NAMALWA (cell line): ENCODE measurements around the gene SEC11A.
"Not testable (repeated sequence)": the region's sequence is repeated elsewhere in the genome, so short reads cannot be mapped to it uniquely, and the experiment has no call there.

Experiments used
- DNase-seq: peaks from one replicate; pipeline ENCODE4 v3.0.0-alpha.2; 2015; ENCODE audit warnings: low spot score

Gene SEC11A

DNA sequence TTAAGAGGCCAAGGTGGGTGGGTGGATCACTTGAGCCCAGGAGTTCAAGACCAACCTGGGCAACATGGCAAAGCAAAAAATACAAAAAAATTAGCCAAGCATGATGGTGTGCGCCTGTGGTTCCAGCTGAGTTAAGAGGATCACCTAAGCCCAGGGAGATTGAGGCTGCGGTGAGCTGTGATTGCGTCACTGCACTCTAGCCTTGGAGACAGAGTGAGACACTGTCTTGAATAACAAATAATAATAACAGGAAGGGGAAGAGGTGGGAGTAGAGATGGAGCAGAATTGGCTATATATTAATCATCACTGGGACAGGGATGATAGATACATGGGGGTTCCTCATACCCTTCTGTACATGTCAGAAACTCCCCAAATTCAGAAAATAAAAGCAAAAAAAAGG, 34.1 kb downstream of the SEC11A start:
- no peak for DNase-seq

DNA sequence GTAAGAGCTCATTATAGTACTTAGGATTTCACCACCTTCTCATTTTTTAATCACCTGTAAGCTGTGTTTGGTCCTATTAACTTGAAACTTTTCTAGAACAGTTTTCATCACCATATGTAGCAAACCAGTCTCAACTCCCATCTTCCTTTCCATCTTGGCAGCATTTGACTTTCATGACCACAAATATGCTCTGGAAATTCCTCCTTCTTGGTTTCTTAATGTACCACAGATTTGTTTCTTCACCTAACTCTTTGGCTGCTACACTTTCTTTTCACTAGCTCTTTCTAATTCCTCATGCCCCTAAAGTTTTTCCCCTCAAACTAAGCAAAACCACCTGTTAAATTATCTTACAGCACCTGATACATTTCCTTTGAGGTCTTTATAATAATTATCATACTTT, 44.7 kb downstream of the SEC11A start:
- DNase-seq: no peak

DNA sequence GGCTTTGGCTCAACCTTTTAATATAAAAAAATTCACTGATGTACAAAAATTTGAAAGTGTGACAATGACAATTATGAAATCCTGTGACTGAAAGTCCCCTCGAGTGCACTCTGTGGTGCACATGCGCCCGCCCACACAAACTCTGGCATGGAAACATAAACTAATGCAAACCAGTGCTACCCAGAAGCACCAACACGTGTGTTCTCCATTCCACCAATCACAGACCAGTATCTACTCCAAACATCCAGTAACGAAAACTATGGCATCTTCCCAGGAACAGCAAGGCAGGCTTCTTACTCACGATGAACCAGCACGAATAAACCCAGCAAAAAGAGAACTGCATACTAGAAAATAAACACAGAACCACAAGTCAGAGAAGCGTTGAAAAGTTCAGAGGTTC, 46.2 kb downstream of the SEC11A start:
- no peak for DNase-seq

DNA sequence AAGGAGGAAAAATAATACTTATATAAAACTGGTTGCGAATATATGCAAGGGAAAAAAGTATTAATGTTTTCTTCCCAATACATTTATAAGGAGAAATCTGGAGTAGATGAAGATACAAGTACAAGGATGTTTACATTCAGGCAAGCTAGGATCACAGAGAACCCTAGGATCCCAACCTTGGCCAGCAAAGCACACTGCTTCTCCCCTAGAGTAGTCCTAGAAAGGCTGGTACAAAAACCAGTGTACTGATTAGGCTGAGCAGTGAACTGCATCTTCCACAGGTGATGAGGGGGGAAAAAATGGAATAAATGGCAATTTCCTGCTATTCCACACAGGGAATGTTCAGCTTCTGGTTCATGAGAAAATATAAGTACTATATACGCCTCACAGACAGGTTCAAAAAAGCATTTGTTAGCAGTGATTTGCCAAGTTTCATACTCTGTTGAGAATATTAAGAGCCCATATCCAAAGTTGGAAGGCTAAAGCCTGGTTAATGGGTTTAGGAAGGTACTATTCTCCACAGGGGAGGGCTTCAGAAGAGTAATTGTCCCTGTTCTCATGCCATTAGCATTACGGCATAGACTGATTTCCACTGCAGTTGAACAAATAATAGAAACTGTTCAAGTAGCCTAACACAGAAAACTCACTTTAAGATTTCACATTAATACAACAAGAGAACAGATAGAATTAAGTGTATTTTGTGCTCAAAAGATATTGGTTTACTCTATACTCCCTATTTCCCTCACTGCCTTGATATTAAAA, 47.5 kb downstream of the SEC11A start:
- no peak for DNase-seq

DNA sequence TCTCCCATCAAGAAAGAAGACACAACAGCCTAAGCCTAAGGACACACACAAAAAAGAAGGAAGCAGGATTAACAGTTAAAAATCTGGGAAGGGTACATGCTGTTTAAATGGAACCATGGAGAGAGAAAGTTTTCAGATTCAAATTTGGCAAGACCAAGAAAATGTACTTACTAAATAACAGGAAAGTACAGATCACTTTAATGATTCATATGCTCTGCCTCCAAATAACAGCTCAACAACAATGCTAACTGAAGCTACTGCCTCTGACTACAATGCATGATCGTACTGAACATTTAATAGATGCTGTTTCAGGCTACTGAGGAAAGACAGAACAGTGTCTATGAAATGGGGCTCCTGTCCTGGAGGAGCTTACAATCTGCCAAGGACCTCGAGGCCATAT, 49.6 kb downstream of the SEC11A start:
- no peak for DNase-seq

DNA sequence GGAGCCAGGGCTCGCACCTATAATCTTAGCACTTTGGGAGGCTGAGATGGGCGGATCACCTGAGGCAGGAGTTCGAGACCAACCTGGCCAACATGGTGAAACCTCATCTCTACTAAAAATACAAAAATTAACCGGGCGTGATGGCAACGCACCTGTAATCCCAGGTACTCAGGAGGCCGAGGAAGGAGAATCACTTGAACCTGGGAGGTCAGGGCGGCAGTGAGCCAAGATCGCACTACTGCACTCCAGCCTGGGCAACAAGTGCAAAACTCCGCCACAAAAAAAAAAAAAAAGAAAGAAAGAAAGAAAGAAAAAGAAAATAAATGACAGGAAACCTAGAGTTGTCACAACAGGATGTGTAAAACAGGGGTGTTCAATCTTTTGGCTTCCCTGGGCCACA, 54.9 kb downstream of the SEC11A start:
- DNase-seq: no peak

DNA sequence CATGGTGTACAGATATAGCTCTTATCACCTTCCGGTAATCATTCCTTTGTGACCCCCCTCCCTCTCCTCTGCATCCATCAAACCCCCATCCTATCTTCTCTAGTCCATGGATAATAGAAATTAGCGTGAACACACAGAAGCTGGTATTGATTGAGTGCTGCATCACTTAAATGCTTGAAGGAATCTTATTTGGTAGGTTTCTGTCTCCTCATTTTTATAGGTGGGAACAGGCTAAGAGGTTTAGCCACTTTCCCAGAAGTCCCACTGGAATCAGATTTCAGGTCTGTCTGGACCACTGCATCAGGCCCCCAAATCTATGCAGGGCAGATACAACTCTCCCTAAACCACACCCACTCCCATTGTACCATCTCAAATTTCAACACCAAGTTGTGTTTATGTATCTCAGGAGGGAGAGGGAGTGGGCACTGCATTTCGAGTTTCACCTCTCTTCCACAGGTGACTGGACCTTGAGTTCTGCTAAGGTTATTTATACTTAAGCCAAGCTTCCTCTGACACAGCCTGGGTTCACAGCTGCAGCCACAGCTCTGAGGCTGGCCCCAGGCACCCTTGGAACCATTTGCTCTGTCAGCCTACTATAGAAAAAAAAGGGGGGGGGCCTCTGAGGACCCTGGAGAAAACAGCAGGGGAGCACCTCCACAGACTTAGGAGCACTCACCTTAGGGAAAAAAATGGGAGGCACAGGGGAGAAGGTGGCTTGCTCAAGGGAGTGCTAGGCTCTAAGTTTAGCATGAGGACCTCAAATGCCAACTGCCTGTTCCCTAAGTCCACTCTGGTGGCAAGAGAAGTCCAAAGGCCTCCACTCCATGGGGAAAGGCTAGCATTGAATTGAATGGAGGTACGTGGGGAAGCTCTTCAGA, 55.8 kb downstream of the SEC11A start:
- DNase-seq: no peak

DNA sequence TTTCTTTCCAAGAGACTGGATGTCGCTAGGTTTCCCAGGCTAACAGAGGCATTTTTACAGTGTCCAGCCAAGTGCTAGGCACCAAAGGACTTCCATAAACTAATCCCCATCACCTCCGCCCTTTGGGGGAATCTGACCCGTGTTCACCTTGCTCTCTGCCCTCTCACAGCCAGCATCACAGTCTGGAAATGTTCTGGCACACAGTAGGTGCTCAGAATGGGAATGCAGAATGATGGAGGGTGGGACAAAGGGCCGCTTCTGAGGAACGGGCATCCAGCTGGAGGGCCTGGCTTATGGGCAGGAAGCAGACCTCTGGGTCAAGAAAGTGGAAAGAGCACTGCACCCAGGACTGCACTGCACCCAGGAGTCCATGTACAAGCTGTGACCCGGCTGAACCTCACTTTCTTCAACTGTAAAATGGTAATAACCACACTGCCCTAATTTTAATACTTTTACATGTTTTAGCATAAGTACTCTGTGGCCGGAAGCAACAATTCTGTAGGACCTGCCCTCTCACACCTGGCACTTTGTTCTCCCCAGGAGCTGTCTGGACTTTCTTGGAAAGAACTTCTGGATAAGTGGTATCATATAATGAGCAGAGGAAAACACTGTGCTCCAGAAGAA, 57.0 kb downstream of the SEC11A start:
- peak; percentile 51 for DNase-seq

DNA sequence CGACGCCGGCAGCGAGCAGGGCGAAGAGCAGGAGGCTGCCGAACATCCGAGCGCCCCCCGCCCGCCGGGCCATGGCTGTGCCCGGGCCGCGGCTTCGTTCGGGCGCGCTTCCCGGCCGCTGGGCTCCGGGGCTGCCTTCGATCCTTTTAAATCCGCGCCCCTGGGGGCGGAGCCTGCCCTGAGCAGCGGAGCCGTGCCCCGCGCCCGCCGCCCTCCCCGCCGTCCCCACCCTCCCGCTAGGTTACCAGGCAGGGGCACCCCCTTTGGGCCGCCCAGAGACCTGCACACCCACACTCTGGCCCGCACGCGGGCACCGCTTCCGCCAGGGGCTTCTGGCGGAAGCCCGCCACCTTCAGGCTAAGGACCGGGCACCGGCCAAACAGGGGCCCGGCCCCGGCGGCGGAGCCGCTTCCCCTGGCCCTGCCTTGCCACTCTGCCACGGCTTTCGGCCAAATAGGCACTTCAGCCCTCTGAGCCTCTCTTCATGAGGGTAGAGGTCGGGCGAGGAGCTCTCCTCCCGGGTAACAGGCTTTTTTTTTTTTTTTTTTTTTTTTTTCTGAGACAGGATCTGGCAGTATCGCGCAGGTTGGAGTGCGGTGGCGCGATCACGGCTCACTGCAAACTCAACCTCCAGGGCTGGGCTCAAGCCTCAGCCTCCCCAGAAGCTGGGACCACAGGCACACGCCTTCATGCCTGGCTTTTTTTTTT, 57.7 kb downstream of the SEC11A start, which contains the start of gene NMB:
NMB (minus strand) TSS at position 120 of the 708 bp plus-strand sequence; CDS start at position 73, 47 bp downstream.
- DNase-seq: peak; percentile 95

DNA sequence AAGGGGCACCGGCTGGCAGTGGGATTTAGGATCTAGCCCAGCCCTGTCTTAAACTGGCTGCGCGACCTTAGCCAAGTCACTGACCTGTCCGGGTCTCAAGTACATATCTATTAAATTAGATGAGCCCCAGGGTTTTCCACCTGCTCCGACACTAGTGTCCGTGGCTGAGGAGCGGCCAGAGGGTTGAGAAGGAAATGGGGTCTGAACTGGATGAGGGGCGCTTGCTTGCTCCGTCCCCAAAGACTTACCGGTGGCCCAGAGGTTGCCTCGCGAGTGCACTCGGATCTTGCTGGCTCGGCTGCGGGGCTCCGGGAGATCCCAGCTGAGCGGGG, 58.2 kb downstream of the SEC11A start:
- no peak for DNase-seq

DNA sequence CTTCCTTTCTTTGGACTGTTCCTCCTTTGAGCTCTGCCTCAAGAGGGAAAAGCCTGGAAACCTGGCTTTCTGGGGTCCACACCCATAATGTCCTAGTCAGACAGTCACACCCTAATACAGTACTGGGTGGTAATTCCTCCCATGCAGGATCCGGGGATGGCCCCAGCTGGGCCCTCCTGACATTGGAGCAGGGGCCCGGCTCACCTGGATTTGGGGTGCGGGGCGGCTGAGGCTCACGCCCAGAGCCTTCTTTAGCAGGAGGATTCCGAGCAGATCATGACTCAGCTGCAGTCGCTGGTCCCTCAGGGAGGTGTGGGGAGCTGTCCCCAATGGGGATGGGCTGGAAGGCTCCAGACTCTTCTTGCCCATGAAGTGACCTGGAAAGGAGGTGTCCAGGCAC, 59.0 kb downstream of the SEC11A start:
- no peak for DNase-seq

DNA sequence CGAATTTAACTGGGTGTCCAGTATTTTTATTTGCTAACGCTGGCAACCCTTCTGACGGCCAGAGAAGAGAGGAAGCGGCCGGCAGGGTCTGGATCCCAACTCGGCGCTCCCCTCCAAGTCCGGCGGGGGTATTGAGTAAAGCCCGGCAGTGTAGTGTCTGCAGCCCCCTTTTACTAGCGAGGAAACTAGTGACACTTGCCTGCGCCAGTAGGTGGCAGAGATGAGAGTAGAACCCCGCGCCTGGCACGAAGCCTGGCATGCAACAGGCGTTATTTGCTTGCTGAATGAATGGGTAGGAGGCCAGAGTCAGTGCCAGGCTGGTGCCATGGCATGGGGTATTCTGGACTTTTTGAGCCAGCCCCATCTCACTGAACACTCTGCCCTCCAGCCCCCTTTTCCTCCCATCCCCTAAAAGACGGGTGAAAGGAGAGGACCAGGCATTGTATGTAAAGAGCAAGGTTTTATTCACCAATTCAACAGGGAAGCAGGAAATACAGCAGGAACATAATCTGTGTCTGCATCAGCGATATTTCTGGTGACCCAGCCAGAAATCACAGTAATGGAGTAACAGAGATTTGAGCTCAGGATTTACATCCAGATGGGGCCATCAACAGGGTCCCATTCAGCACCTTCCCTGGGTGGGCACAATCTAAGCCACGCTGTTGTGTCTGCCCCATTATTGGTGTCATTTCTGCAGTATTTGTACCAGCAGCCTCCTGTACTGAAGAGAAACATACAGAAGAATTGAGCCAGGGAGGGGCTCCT, 61.1 kb downstream of the SEC11A start:
- DNase-seq: peak; percentile 93

DNA sequence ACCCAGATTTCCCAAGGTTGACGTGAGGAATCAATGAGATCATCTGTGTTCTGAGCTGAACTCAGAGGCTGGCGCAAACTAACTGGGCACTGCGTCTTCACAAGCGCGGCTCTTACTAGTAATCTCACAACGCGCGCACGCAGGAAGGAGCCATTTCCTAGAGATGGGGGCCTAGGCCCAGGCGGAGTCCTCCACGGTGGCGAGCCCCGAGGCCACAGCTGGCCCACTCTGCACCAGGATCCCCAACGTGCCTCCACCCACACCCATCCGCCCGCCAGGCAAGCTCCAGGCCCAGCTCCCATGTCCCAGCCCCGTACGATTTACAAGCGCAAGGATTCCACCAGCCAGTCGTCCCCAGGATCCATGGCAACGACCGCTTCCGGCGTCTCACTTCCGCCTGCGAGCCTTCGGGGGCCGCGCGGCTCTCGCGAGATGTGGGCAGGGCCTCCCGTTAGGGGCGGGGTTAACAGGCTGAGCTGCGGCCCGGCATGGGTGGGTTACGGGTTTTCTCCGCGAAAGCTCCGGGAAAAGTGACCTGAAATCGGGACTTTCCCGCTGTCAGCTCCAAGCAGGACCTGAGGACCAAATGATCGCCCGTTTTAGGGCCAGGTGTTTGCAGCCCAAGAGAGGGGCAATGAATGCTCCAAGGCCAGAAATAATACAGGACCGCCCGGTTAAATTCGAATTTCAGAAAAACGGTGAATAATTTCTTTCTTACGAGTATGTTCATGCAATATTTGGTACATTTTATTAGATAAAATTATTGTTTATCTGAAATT, 61.8 kb downstream of the SEC11A start, which contains the start of gene WDR73:
WDR73 (minus strand) TSS at position 374 of the 779 bp plus-strand sequence; CDS start at position 365, 9 bp downstream.
- DNase-seq: peak; percentile 97

DNA sequence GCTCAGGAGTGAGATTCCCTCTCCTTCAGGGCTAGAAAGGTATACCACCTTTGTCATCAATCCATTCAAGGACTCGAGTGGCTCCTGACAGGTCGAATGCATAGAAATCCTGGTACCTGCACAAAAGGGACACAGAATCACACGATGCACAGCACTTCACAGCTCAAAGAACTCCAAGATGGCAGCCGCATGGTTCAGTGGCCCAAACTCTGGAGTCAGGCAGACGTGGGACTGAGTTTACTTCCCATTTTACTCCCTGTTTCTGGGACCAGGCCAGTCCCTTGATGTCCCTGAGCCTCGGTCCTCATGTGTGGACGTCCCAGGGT, 62.4 kb downstream of the SEC11A start:
- DNase-seq: no peak

DNA sequence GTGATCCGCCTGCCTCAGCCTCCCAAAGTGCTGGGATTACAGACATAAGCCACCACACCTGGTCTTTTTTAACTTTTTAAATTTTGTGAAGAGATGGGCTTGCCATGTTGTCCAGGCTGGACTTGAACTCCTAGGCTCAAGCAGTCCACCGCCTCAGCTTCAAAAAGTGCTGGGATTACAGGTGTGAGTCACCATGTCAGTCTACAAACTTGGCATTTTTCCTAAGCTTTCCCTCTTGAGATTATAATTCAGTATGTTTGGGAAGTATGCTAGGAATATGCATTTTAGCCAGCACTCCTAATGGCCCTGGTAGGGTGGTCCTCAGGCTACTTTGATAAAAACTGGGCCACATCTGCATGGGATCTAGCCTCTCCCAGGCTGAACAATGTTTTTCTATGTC, 66.2 kb downstream of the SEC11A start:
- no peak for DNase-seq

DNA sequence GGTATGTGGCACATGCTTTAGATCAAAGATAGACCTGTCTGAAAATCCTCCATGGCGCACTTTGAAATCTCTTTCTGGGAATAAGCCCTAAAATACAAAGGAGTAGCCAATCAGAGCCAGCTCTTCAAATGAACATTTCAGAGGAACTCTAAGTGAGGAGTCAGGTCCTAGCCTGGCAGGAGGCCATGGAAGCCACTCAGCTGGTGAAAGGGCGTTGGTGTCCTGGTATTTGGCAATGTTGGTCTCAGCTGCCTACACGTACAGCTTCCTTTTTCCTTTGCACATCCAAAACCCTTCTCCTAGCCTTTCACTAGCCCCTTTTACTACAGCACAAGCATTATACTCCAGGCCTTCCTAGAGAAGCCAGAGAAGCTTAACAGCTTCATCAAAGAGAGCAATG, 67.4 kb downstream of the SEC11A start:
- no peak for DNase-seq

DNA sequence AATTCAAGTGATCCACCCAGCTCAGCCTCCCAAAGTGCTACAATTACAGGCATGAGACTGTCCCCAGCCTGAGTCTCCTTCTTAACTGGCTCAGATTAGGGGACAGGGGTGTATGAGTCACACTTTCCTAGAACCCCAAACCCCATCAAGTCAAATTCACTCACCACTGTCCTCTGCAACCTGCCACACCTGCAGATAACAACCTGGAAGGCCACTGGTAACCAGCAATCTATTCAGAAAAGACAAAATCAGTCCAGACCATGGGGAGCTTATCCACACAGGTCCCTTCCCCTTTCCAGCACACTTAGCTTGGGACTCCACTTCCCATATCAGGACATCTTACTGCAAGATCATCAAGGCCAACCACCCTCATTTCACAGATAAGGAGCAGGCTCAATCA, 68.2 kb downstream of the SEC11A start:
- DNase-seq: no peak

DNA sequence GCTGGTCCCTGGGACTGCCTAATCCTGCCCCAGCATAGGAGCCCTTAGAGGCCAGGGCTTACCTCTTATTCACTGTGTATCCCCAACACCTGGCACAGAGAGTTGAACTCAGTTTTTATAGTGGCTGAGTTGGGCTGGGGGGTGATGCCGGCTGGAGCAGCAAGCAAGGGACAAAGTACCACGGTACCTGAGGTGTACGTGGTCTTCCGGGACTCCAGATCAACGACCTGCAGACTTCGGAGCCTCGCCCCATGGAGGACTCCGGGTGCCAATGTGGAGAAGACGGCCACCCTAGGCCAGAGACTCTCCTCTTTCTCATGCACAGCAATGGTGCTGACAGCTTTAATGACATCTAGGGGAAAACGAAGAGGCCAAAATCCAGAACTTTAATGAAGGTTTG, 69.9 kb downstream of the SEC11A start:
- DNase-seq: no peak

DNA sequence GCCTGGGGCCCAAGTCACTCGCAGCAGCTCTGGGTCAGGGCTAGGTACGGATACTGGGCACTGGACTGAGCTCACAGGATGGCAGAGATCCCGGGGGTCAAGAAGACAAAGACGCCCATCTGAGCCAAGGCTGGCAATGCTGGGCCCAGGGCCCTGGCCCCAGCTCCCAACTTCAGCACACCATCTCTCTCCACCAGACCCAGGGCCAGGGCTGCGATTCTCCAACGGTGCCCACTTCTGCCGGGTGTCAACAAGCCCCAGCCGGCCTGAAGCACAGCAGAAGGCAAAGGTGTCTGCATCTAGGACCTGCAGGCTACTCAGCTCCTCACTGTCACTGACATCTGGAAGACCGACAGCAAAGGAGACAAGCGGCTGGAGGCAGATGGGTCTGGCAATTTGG, 70.4 kb downstream of the SEC11A start:
- DNase-seq: no peak

DNA sequence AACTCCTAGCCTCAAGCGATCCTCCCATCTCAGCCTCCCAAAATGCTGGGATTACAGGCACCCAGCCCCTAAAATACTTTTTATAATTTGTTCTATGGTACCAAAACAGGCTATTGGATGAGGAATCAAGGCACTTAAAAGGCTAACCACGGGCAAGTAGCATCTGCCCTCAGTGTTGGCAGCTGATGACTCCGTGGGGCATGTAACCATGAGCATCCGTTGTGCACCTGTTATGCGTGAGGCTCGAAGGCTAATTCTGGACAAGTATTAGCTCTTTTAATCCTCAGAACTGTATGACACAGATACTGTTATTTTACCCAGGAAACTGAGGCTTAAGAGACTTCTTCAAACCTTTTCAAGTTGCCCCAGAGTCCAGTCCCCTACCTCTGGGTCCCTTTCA, 72.1 kb downstream of the SEC11A start:
- no peak for DNase-seq

DNA sequence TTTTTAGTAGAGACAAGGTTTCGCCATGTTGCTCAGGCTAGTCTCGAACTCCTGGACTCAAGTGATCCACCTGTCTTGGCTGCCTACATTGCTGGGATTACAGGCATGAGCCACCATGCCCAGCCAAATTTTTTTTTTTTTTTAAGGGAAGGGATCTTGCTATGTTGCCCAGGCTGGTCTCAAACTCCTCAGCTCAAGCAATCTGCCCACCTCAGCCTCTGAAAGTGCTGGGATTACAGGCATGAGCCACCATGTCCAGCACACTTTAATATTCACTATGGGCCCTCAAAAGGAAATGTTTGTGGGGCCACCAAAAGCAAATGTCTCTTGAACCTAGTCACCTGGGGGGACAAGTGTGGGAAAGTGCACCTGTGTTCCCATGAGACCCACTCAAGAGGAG, 73.3 kb downstream of the SEC11A start:
- not testable (repeated sequence) for DNase-seq
